ENCODE data around the gene ADISSP.

DNA sequence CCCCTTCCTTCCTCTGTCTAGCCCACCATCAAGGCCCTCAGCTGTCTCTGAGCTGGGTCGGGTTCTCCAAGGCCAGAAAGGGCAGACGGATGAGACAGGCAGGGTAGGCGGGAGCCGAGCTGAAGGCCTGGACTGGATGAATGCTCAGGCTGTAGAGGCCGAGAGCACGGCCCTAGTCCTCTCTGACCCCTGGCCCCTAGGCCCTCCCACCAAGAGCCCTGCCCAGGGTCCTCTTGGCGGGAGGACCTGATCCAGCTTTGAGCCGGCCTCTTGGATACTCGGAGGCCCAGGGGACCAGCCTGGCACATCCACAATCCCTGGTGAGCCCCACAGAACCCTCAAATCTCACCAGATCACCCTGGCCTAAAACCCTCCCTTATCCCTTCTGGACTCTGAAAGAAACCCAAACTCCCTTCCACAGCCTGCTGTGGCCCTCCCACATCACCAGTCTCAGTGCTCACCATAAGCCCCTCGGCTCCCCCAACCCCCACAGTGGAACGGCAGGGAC is 8.2 kb downstream of the ADISSP start:
- TF ChIP-seq, protein P1, sequence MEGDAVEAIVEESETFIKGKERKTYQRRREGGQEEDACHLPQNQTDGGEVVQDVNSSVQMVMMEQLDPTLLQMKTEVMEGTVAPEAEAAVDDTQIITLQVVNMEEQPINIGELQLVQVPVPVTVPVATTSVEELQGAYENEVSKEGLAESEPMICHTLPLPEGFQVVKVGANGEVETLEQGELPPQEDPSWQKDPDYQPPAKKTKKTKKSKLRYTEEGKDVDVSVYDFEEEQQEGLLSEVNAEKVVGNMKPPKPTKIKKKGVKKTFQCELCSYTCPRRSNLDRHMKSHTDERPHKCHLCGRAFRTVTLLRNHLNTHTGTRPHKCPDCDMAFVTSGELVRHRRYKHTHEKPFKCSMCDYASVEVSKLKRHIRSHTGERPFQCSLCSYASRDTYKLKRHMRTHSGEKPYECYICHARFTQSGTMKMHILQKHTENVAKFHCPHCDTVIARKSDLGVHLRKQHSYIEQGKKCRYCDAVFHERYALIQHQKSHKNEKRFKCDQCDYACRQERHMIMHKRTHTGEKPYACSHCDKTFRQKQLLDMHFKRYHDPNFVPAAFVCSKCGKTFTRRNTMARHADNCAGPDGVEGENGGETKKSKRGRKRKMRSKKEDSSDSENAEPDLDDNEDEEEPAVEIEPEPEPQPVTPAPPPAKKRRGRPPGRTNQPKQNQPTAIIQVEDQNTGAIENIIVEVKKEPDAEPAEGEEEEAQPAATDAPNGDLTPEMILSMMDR (IDR thresholded peaks at IDR 0.05) = no peak
- TF ChIP-seq POLR2A (IDR thresholded peaks at IDR 0.05) (no peak), EP300 (IDR thresholded peaks at IDR 0.05) (no peak)

Measured in tibial nerve (tissue), 4 donors.